ENCODE results near the gene NGFR.

- no peak for TF ChIP-seq STAT6 (CRISPR knock-in tag; conservative IDR thresholded peaks at IDR 0.05; ENCODE audit: low read depth)
- TF ChIP-seq CTCF (IDR thresholded peaks at IDR 0.05), result no peak
- TF ChIP-seq CBFB (CRISPR knock-in tag; IDR thresholded peaks at IDR 0.05; ENCODE audit: low read depth), result no peak
Observed at GRCh38 chr17:49549691-49550678, 54.9 kb downstream of the NGFR start.

Data from WTC11 (cell line).